Embryonic facial prominence (tissue), 1 donor: ENCODE results near the gene SLC22A31.
"Not testable (repeated sequence)": the region's sequence is repeated elsewhere in the genome, so short reads cannot be mapped to it uniquely, and the experiment has no call there.

Source experiments
- DNase-seq: peaks from one replicate; pipeline ENCODE4 v3.0.0-alpha.2; 2016; ENCODE audit errors: extremely low spot score

SLC22A31 gene

DNA sequence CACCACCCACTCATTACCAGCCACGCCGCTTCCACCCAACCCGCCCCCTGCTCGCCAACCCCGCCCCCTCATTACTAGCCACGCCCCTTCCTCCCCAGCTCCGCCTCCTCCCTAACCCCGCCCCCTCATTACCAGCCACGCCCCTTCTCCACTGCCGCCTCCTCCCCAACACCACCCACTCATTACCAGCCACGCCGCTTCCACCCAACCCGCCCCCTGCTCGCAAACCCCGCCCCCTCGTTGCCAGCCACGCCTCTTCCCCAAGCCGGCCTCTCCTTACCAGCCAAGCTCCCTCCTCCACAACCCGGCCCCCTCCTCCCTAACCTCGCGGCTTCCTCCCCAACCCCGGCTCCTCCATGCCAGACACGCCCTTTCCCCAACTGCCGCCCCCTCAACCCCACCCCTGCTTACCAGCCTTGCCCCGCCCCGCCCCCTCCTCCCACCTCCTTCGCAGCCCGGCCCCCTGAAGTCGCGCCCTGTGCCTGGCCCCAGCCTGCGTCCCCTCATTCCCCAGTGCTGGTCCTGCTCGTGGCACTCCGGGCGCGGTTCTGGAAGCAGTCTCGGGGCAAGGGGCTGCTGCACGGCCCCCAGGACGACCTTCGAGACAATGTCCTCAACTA lies 7.3 kb downstream of the SLC22A31 start:
- no peak for DNase-seq

DNA sequence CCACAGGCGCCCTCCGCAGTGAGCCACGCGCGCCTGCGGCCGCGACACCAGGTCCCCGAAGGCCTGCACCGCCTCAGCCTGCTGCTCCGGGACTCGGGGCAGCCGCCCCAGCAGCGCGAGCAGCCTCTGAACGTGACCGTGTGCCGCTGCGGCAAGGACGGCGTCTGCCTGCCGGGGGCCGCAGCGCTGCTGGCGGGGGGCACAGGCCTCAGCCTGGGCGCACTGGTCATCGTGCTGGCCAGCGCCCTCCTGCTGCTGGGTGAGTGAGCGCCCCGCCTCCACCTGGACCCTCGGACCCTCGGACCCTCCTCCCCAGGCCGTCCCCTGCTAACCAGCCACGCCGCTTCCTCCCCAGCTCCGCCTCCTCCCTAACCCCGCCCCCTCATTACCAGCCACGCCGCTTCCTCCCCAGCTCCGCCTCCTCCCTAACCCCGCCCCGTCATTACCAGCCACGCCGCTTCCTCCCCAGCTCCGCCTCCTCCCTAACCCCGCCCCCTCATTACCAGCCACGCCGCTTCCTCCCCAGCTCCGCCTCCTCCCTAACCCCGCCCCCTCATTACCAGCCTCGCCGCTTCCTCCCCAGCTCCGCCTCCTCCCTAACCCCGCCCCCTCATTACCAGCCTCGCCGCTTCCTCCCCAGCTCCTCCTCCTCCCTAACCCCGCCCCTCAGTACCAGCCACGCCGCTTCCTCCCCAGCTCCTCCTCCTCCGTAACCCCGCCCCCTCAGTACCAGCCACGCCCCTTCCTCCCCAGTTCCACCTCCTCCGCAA lies 8.0 kb downstream of the SLC22A31 start:
- DNase-seq, result not testable (repeated sequence)

DNA sequence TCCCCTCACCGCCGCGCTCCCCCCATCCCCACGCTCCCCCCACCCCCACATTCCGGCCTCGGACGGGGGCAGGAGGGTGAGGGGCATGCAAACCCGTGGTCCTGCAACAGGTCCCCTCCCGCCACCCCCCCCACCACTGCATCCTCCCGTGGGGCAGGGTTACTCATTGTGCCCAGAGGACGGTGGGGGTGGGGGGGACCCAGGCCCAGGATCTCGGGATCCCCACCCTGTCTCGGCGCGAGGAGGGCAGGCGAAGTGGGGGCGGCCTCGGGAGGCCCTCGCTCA lies 8.5 kb downstream of the SLC22A31 start:
- DNase-seq, result no peak

DNA sequence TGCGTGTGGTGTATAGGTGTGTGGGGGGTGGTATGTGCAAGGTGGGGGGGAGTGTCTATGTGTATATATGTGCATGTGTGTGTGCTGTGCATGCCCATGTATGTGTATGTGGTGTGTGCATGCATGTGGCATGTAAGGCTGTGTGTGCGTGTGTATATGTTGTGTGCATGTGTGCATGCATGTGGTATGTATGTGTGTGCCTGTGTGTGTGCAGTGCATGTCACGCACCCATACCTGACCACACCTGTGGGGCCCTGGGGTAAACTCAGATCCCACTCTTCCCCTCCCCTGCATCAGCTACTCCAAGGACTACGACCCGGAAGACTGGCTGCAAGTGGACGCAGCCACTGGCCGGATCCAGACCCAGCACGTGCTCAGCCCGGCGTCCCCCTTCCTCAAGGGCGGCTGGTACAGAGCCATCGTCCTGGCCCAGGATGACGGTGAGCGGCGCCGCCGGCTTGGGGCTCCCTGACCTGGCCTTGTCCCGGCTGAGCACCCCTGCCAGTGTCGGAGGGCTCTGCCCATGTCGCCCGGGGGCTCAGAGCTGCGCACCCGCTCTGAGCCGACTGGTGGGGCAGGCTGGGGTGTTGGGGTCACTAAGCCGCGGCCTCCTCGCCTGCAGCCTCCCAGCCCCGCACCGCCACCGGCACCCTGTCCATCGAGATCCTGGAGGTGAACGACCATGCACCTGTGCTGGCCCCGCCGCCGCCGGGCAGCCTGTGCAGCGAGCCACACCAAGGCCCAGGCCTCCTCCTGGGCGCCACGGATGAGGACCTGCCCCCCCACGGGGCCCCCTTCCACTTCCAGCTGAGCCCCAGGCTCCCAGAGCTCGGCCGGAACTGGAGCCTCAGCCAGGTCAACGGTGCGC lies 9.1 kb downstream of the SLC22A31 start:
- DNase-seq, result no peak

DNA sequence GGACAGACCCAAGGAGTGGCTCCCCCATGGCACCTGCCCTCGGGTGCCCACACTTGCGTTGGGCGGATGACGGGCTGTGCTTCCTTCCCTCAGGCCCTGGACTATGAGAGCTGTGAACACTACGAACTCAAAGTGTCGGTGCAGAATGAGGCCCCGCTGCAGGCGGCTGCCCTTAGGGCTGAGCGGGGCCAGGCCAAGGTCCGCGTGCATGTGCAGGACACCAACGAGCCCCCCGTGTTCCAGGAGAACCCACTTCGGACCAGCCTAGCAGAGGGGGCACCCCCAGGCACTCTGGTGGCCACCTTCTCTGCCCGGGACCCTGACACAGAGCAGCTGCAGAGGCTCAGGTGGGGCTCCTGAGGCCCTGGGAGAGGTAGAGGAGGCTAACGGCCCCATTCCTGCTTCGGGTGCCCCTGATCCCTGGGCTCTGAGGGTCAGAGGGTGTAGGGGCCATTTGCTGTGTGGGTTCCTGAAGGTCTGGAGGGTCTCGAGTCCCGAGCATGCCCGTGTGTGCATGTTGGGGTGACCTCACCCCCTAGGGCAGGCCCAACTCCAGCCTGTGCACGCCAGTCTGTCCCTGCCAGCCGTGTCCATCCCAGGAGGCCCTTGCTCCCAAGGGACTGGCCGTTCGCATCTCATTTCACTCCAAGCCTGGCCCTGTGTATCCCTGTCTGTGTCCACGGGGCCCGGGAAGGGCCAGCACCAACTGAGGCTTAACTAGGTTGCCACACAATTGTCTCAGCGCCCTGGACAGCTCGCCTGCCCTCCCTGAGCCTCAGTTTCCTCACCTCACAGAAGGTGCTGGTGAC lies 10.0 kb downstream of the SLC22A31 start:
- DNase-seq, result no peak

DNA sequence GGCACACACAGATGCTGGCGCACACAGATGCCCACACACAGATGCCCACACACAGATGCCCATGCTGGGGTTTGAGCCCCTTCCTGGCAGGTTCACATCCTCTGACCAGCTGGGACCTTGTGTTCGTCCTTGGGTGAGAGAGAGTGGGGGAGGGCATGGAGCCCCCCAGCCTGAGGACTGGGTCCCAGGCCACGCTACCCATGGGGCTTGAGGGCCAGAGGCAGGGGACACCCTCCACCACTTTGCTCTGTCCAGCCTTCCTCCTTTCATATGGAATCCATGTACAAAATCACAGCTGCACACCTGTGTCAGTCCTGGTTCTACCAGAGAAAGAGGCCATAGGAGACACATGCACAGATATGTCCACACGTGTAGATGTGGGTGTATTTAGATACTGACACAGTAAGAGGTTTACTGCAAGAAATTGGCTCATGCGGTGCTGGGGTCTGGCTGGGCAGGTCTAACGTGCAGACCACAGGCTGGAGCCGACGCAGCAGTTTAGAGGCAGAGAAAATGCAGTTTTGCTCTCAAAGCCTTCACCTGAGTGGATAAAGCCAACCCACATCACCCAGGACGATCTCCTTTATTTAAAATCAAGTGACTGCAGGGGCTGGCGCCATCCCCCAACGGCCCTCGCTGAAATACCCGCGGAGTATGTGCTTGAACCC lies 10.8 kb downstream of the SLC22A31 start:
- DNase-seq, result no peak

DNA sequence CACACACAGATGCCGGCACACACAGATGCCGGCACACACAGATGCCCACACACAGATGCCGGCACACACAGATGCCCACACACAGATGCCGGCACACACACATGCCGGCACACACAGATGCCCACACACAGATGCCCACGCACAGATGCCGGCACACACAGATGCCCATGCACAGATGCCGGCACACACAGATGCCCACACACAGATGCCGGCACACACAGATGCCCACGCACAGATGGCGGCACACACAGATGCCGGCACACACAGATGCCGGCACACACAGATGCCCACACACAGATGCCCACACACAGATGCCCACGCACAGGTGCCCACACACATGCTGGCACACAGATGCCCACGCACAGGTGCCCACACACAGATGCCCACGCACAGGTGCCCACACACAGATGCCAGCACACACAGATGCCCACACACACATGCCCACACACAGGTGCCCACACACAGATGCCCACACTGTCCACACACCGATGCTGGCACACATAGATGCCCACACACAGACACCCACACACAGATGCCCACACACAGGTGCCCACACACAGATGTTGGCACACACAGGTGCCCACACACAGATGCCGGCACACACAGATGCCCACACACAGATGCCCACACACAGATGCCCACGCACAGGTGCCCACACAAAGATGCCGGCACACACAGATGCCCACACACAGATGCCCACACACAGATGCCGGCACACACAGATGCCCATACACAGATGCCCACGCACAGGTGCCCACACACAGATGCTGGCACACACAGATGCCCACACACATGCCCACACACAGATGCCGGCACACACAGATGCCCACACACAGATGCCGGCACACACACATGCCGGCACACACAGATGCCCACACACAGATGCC lies 11.6 kb downstream of the SLC22A31 start:
- DNase-seq, result not testable (repeated sequence)

DNA sequence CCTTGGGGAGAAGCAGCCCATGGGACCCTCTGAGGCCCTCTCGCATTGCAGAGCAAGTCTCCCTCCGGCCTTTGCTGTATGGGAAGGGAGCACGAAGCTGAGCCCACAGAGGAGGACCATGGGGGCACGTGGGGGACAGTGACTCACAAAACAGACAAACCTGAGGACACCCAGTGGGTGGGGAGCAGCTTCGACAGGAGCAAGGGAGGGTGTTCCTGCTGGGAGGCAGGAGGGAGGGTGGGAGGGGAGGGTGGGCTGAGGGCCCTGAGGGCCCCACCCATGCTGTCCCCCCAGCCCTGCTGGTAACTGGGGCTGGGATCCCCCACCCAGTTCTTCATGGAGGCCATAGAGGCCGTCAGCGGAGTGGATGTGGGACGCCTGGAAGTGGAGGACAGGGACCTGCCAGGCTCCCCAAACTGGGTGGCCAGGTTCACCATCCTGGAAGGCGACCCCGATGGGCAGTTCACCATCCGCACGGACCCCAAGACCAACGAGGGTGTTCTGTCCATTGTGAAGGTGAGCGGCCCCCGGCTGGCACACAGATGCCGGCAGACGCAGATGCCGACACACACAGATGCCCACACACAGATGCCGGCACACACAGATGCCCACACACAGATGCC lies 12.5 kb downstream of the SLC22A31 start:
- DNase-seq, result no peak

DNA sequence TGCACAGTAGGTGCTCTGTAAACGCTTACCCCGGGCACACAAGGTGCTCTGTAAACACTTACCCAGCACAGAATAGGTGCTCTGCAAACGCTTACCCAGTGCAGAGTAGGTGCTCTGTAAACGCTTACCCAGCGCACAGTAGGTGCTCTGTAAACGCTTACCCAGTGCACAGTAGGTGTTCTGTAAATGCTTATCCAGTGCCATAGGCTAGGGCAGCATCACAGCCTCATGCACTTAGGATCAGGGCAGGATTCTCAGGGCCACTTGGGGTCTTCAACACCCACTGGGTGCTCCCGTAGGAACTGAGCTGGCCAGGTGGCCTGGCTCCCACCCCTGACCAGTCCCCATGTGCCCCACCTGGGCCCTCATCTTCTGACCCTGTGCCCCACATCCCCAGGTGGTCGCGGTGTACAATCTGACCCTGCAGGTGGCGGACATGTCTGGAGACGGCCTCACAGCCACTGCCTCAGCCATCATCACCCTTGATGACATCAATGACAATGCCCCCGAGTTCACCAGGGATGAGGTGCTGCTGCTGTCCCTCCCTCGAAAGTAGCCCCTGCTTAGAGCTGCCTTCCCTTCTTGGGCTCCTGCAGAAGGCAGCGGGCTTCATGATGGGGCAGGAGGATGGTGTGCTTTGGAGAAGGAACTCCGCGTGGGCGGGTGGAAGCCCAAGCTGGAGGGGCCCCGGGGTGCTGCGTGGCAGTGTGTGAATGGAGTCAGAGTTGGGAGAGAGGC lies 13.1 kb downstream of the SLC22A31 start:
- no peak for DNase-seq

DNA sequence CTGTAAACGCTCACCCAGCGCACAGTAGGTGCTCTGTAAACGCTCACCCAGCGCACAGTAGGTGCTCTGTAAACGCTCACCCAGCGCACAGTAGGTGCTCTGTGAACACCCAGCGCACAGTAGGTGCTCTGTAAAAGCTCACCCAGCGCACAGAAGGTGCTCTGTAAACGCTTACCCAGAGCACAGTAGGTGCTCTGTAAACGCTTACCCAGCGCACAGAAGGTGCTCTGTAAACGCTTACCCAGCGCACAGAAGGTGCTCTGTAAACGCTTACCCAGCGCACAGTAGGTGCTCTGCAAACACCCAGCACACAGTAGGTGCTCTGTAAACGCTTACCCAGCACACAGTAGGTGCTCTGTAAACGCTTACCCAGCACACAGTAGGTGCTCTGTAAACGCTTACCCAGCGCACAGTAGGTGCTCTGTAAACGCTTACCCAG lies 13.7 kb downstream of the SLC22A31 start:
- not testable (repeated sequence) for DNase-seq

DNA sequence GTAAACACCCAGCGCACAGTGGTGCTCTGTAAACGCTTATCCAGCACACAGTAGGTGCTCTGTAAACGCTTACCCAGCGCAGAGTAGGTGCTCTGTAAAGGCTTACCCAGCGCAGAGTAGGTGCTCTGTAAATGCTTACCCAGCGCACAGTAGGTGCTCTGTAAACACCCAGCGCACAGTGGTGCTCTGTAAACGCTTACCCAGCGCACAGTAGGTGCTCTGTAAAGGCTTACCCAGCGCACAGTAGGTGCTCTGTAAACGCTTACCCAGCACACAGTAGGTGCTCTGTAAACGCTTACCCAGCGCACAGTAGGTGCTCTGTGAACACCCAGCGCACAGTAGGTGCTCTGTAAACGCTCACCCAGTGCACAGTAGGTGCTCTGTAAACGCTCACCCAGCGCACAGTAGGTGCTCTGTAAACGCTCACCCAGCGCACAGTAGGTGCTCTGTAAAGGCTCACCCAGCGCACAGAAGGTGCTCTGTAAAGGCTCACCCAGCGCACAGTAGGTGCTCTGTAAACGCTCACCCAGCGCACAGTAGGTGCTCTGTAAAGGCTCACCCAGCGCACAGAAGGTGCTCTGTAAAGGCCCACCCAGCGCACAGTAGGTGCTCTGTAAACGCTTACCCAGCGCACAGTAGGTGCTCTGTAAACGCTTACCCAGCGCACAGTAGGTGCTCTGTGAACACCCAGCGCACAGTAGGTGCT lies 14.3 kb downstream of the SLC22A31 start:
- DNase-seq, result not testable (repeated sequence)

DNA sequence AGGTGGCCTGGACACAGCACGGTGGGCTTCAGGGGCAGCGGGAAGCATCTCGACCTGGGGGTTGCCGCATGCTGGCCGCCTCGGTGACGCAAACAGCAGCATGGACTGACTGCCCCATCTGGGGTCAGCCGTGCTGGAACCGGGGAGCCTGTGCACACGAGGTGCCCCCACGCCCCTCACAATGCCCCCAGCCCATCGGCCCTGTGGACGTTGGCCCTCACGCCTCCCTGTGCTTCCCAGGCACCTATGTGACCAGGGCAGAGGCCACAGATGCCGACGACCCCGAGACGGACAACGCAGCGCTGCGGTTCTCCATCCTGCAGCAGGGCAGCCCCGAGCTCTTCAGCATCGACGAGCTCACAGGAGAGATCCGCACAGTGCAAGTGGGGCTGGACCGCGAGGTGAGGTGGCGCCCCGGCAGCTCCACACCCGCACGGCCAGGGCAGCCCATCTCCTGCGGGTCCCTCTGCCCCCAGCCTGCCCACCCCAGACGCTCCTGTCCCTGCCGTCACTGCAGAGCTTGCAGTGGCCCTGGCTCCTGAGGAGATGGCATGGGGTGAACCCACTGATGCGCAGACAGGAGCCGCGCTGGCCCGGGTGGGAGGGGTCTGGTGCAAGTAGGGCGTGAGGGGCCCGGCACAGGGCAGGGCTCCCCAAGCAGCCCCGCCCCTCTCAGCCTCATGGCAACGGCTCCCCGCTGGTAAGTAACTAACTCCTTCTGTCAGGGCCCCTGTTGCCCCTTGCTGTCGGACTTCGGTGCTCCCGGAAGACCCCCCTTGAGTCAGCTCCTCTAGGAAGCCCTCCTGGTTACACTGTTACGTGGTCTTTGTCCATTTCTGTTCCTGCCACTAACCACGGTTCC lies 15.2 kb downstream of the SLC22A31 start:
- no peak for DNase-seq

DNA sequence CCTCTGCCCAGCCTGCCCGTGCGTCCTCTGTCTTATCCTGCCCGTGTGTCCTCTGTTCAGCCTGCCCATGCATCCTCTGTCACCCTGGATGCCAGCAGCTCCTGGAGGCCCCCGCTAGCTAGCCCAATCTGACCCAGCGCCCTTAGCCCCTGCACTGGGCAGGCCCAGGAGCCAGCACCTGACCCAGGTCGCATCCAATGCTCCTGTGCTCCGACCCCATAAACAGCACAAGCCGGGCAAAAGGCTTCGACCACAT lies 15.7 kb downstream of the SLC22A31 start:
- no peak for DNase-seq

DNA sequence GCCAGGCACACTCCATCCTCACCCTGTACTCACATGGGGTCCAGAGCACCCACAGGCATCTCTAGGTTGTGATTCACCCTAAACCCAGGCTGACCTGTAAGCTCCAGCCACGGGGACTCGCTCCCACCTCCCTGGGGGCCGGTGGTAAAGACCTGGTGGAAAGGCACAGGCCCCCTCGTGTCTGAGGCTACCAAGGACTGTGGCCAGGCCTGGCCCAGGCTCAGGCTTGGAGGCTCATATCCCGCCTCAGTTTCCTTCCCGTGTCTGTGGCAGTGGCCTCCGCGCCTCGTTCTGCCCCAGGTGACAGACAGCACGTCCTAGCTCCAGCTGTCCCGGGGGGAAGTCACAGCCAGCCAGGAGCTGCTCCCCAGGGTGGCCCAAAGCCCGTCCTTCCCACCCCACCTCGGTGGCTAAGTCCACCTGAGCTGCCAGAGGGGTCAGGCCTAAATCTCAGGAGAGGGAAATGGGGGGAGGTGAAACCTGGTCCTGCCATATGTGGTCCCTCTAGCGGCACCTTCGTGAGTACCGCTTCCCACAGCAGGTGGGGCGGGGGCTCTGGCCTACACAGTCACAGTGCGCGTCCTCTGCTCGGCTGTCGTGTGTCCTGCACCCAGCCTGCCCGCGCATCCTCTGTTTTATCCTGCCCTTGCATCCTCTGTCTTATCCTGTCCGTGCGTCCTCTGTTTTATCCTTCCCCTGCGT lies 16.2 kb downstream of the SLC22A31 start:
- DNase-seq, result no peak

DNA sequence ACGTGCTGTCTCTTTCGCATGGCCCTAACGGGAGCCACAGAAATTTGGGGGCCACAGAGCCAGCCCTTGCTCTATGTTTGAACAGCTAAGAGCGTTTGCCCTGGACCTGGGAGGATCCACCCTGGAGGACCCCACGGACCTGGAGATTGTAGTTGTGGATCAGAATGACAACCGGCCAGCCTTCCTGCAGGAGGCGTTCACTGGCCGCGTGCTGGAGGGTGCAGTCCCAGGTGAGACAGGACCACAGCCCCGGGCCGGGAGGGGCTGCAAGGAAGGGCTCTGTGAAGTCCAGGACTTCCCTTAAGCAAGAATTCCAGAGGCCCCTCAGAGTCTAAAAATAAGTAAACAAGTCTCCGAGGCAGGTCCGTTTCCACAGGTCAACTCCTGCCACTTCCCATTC lies 16.9 kb downstream of the SLC22A31 start:
- no peak for DNase-seq

DNA sequence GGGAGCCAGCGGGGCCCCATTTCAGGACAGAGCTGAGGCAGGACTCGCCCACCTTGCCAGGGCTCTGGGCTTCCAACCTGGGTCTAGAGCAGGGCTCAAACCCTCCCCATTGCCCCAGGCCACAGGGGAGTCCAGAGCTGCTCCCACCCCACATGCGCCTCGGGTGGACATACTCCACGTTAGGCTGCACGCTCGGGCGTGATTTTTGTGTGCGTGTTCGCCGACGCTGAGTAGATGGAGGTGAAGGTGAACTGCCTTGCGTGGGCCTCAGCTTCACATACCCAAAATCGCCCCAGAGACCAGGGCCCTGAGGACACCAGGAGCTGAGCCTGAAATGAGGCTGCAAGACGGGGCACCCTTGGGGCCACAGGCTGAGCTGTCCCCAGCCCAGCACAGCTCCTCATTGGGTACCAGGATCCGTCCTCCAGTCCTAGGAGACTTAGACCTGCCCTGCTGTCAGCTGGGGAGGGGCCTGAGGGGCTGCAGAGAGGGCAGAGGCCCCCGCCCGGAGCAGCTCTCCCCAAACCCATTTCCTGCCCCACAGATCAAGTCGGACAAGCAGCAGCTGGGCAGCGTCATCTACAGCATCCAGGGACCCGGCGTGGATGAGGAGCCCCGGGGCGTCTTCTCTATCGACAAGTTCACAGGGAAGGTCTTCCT lies 20.6 kb downstream of the SLC22A31 start:
- no peak for DNase-seq

DNA sequence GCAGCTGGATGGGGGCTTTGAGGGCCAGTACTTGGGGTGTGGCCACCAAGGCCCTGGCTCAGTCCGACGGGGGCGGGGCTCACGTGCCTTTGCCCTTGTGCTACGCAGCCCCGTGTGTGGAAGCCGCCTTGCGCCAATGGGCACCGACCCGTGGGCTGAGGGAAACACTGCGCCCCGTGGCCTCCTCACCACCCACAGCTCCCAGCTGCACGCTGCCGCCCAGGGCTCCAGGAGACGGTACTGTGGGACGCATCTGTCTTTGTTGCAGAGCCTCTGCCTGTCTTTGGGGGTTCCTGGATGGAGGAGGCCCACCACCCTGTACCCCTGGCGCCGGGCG lies 21.2 kb downstream of the SLC22A31 start:
- DNase-seq, result no peak
